HG03097 (cell line): ENCODE measurements around the gene IFNA17.
"Not testable (repeated sequence)": the region's sequence is repeated elsewhere in the genome, so short reads cannot be mapped to it uniquely, and the experiment has no call there.

ENCODE experiments used
- ATAC-seq: cut with Tn5 transposase; IDR thresholded peaks from one replicate; pipeline ENCODE4 v1.9.1; 2021; ENCODE audit not compliant: unreplicated experiment, low FRiP score

IFNA17 gene

DNA sequence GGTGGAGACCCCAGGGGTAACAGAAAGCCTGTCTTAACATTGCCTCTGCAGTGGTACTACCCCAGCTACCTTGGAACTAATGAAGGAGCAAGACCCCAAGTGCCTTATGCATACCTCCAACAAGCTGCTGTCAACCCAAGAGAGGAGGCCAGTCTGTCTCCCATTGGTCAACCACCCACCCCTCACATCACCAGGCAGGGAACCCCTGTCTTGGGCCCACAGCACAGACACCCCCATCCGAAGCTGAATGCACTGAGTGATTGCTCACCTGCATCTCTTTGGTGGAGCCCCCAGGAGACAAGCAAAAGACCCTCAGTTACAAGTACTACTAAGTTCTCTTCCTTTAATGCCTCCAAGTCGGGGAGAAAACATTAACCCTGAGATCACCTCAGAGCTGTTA lies 15.9 kb downstream of the IFNA17 start:
- ATAC-seq = not testable (repeated sequence)

DNA sequence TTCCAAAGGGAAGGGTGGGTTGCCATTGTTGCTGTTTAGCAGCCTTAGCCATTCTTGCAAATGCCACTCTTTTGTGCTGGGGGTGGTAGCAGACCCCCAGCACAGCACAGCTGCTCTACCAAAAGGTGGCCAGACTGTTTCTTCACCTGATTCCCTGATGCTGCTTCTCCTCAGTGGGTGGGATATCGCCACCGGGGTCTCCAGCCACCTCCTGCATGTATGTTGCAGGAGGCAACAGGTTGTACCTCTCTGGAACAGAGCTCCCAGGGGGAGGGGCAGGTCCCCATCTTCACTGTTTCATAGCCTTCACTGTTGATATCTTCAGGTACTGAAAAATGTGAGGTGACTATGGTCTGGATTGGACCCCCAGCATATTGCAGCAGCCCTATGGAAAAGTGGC lies 17.2 kb downstream of the IFNA17 start:
- ATAC-seq = not testable (repeated sequence)

GRCh38 chr9:21210311-21210710 lies 17.7 kb downstream of the IFNA17 start:
- ATAC-seq = no peak

DNA sequence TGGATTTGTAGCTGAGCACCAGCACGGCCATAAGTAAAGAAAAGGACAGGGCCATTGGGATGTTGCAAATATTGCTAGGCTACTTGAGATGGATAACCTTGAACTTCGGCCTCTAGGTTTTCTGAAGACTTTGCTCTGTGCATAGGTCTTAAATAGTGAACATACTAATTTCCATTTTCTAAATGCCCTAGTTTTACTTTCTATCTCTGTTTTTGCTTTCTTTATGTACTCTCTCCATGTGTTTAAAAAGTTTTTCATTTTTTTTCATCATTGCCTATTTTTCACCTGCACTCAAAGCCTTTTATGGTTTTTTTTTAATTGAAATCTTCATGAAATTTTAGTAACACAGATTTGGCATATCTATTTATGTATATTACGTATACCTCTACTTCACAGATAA lies 21.0 kb downstream of the IFNA17 start, which contains the start of gene IFNA10:
Gene IFNA10 (minus strand): TSS at position 101 of the 400 bp plus-strand sequence. CDS start 46 bp downstream, at position 55.
- ATAC-seq = not testable (repeated sequence)

DNA sequence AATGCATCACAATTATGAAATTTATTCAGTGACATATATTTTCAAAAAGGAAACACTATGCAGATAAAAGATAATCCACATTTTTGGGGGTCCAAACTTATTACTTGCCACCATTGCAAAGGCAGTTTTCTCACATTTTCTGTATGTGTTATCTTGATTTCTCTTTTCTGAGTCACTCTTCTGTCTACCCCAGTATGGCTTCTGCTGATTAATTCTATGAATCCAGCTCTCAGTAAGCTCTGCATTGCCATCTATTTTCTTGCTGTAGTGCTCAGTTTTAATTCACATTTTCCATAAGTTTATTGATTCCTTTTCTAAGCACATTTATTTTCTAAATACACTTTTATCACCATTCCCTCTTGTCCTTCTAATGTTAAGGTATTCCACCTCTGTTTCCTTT lies 22.8 kb downstream of the IFNA17 start:
- no peak for ATAC-seq

GRCh38 chr9:21202105-21202504 lies 25.9 kb downstream of the IFNA17 start, which contains the start of gene IFNA7:
TSS of gene IFNA7 (minus strand) at chr9:21202205. CDS start at chr9:21202165, 40 bp downstream.
- ATAC-seq = not testable (repeated sequence)

GRCh38 chr9:21194867-21195776 lies 32.9 kb downstream of the IFNA17 start:
- peak; percentile 86 for ATAC-seq

- not testable (repeated sequence) for ATAC-seq
These were observed 40.5 kb downstream of the IFNA17 start, which contains the start of gene IFNA4 for GRCh38 chr9:21187487-21187886. TSS of gene IFNA4 (minus strand) at chr9:21187587. CDS start at chr9:21187531, 56 bp downstream.

GRCh38 chr9:21182810-21183736 lies 44.9 kb downstream of the IFNA17 start:
- peak; percentile 88 for ATAC-seq
